GM18511 (cell line): Measurements from ENCODE around the gene HOXB1.
A peak's percentile ranks its signal among the peaks of the same experiment; 100 is the strongest.
"Not testable (repeated sequence)": the region's sequence is repeated elsewhere in the genome, so short reads cannot be mapped to it uniquely, and the experiment has no call there.

ENCODE experiments used
- ATAC-seq: cut with Tn5 transposase; IDR thresholded peaks from one replicate; pipeline ENCODE4 v1.9.1; 2021; ENCODE audit warnings: mild to moderate bottlenecking, moderate library complexity; ENCODE audit not compliant: unreplicated experiment

HOXB1 gene

DNA sequence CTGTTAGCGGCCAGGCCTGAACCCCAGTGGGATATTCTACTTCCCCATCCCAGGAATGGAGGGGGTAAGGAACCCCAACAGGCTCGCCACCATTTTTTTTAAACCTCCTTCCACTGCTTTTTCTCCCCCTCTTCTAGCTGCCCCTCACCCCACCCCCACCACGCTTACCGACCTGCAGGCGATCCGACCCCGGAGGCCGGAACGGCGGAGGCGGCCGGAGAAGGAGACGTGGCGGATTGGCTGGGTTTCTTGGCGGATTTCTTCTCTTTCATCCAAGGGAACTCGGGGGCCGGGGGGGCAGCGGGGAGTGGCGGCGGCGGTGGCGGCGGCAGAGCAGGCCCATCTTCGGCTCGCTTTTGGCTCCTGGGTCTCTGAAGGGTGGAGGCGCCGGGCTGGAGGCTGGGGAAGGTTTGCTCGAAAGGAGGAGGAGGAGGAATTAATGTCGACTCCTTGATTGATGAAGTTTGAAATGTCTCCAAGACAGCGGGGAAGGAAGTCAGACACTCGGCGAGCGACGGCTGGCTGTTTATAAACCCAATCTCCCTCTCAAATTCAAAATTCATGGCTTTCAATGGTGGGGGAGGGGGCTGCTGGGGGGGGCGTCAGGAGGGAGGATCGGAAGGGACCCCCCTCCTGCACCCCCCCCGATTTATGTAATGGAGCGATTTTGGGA is 13.7 kb upstream of the HOXB1 start:
- no peak for ATAC-seq

DNA sequence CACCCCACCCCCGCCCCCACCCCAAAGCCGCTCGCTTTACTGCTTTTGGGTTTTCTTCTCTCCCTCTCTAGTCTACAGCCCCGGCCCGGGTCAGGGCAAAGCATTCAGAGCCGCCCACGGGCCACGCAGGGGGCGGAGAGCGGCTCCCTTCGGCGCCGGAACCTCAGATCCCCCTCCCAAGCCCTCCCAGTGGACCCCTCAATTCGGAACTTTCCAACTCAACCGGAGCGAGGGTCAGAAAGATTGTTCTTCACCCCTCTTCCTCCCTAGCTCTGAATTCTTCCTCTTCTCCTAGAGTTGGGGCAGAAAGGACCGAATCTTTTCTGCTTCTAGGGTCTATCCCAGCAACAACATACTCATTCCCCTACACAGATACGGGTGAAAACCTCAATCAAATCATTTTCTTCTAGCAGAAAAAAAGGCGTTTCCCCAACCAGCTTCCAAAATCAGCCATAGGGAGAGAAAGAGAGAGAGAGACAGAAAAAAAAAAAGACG is 13.1 kb upstream of the HOXB1 start:
- ATAC-seq: no peak

DNA sequence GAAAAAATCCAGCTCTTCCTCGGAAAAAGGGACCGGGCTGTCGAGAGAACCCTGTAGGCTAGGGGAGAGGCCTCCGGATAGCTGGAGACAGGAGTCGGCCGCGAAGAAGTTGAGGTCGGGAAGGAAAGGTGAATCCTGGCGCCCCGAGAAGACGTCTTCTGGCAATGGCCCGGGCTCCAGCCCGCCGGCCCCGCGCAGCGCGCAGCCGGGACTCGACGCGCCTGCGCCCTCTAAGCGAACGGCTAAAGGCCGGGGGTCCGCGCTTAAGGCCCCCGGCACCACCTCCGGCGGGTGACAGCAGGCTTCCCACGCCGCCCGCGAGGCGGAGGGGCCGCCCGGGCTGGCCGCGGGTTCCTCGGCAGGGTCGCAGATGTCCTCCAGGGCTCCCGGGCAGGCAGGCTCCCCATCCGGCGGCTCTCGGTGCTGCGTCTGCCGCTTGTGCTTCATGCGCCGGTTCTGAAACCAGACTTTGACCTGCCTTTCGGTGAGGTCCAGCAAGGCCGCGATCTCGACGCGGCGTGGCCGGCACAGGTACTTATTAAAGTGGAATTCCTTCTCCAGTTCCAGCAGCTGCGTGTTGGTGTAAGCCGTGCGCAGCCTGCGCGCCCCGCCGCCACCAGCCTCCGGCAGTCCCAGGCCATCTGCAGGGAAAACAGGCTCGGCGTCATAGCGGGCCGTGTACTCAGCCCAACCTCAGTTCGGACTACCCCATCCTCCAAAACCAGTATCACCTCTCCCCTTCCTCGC is 12.5 kb upstream of the HOXB1 start:
- ATAC-seq: peak; percentile 52

DNA sequence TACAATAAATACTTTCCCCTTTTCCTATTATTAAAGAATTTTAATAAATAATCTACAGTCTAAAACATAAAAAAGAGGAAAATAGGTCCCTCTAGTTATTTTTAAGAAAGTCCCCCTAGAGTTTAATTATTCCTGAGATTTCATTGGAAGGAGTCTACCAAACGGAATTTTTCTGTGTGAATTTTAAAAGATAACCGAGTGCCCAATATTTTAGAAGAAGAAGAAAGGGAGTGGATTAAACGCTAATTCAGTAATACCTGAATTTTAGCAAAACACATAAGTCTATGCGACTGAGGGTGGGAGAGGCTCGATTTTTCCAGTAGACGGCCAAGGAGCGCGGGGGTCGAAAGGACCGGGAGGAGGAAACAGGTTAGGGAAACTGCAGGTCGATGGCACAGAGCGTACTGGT is 11.9 kb upstream of the HOXB1 start:
- peak; percentile 13 for ATAC-seq

DNA sequence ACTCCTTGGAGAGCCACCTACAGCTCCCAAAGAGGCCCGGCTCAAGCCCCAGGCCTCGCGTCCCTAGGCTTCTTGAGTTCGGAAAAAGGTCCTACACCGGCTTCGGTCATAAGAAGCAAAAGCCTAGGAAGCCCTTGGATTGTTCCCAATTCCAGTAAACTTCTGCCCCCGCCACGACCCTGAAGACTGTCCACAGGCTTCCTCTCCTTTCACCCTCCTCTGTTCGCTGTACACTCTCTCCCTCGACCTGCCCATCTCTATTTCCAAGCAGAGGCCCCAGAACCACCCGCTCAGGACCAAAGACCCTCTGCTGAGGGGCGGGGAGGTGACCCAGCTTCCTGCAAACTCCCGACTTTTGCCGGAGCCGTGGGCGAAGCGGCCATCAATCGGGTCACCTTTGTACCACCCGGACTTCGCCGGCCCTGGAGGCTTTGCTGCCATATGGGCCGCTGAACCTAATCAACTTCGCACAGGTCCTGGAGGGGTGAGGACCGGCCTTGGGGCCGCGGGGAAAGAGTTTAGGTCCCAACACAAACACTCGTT is 11.4 kb upstream of the HOXB1 start:
- no peak for ATAC-seq

DNA sequence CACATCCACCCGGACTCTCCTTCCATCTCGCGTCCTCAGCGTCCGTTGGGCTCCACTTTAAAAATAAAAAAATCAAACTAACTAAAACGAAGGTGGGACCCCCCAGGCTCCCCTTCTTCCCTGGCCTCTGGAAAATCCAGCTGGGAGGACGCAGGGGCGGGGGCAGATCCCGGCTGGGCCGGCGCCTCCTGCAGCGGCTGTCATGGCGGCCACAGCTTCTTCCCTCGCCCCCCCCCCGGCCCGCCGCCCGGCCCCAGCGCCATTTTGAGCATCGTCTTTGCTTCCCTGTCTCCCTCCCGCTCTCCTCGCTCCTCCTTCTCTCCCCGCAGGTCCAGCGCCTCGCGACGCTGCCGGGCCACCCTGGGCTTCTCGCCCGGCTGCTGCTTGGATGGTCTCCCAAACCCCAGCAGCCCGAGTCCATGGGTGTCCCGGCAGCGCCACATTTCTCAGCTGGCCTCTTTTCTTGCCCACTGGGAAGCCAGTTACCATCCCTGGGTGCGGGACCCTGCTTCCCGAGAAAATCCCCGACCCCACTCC is 10.8 kb upstream of the HOXB1 start:
- no peak for ATAC-seq

DNA sequence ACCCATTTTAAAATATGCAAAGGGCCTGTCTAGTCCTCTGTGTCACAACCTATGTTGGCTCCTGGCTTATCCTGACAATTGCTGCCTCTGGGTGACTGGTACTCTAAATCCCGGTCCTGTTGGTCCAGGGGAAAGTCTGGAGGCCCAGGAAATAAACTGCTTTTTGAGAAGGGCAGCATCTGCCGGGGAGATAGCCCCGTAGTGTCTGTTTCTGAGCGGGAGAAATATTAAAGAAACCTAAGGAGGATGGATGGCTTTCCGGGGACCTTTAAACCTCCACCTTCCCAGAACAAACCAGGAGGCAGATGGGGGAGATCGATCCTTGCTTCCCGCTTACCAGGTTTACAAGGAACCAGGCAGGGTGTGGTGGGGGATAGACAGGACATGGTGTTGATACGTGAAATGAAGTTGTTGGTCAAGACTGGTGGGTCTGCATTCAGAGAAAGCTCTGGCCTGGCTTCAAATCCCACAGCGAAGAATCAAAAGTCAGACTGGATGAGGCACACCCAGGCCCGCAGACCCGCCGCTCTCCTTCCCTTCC is 10.3 kb upstream of the HOXB1 start:
- ATAC-seq: no peak

DNA sequence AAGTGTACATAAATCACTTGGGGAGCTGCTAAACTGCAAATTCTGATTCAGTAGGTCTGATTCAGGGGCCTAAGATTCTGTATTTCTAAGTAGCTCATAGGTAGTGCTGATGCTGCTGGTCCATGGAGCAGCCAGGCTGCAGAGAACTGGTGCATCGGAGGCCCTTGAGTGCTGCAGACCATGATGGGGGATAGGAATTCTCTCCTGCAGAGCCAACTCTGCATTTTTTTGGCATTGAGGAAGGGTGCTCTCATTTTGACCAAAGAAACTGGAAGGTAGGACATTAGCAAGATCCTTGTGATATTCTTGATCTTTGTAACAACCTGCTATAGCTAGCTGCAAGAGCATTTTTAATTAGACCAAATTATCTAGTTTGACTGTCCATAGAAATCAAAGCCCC is 9.4 kb upstream of the HOXB1 start:
- no peak for ATAC-seq

DNA sequence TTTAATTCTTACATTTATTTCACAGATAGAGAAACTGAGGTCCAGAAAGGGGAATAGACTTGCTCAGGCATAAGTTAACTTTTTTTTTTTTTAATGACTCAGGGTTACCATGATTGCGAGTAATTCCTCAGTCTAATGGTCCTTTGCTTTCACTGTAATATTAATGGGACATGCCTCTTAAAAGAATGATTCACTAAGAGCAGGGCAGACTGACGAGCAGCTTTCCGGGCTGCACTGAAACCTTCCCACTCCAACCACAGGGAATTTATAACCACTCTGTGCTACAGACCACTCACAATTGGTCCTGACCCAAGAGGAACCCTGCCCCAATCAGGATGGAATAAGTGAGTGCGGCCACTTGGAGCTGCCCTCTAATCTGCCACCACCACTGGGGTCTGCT is 8.4 kb upstream of the HOXB1 start:
- no peak for ATAC-seq

DNA sequence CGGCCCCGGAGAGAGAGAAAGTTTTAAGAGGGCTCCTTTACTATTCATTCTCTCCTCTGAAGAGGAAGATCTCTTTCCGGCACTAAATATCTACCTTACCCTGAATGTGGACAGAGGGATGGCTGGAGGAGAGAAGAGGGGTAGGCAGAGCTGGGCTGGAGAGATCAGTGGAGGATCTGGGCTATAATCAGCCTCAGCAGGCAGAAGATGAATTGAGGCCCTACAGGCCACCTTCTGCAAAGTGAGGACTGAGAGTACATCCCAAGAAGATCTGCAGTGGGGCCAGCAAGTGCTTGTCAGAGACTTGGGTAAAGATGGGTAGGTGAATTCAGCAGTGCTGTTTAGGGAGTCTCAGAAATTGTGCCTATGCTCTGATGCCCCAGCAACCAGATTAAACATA is 6.5 kb upstream of the HOXB1 start:
- no peak for ATAC-seq

DNA sequence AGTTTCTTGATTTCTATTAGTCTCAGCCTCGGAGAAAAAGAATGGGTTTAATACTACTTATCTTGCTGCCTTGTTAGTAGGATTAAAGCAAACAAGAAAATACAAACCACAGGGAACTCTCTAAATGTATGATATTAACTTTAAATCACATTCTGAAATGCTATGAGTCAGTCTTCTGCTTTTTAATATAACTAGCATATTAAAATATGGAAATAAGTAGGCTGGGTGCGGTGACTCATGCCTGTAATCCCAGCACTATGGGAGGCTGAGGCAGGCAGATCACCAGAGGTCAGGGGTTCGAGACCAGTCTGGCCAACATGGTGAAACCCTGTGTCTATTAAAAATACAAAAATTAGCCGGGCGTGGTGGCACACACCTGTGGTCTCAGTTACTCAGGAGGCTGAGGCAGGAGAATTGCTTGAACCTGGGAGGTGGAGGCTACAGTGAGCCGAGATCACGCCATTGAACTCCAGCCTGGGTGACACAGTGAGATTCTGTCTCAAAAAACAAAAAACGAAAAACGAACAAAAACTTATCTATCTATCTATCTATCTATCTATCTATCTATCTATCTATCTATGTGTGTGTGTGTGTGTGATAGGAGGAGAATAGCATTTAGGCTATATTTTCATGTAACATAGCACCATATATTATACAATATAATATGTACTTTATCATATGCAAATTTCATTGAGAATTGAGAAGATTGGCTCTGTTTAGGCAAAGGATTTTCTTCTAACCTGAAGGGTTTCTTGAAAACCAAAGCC is 5.2 kb upstream of the HOXB1 start:
- not testable (repeated sequence) for ATAC-seq

DNA sequence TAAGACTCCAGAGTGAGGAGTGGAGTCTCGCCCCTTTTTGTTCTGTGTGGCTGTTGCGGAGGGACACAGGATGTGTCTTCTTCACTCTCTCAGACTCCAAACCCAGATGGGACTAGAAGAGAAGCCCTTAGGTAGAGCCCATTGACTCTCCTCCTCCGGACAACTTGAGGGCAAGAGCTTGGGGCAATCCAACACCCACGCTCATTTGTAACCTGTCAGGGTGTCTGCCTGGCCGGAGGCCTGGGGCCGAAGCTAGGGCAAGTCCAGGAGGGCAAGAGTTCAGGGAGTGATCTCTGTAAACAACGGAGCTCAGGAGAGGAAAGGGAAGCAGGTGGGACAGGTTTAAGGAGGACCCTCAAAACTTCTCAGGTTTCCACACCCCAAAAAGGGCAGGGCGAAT is 1.4 kb upstream of the HOXB1 start:
- no peak for ATAC-seq

DNA sequence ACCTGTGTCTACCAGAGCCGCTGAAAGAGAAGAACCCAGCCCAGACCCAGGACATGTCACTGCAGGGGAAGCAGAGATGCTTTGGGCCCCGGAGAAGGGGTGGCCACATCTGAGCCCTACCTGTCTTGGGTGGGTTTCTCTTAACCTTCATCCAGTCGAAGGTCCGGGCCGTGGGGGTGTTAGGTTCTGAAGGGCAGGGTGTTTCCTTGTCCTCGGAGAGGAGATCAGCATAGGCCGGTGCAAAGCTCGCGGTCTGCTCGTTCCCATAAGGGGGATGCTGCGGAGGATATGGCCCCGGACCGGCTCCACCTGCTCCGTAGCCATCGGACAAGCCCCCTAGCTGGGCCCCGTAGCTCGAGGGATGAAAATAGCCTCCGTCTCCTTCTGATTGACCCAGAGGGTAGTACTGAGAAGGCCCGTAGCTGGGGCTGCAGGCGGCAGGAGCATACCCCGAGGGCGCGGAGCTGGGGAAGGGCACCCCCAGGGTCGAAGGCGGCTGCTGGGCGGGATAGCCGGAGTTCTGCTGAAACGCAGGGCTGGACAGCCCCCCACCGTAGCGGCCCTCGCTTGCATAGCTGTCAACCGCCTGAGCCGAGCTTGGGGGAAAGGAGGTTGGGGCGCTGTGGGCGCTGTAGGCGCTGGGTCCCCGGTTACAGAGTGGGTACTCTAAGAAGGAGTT is 464 bp downstream of the HOXB1 start:
- ATAC-seq: no peak

DNA sequence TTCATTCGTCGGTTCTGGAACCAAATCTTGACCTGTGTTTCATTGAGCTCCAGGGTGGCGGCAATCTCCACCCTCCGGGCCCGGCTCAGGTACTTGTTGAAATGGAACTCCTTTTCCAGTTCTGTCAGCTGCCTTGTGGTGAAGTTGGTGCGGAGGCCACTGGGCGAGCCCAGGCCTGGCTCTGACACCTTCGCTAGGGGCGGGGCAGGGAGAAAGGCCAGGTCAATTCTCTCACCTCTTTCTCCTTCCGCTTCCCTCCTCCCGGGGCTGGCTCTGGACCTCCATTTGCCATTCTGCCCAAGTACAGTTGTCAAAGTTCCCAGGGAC is 1.2 kb downstream of the HOXB1 start:
- no peak for ATAC-seq

DNA sequence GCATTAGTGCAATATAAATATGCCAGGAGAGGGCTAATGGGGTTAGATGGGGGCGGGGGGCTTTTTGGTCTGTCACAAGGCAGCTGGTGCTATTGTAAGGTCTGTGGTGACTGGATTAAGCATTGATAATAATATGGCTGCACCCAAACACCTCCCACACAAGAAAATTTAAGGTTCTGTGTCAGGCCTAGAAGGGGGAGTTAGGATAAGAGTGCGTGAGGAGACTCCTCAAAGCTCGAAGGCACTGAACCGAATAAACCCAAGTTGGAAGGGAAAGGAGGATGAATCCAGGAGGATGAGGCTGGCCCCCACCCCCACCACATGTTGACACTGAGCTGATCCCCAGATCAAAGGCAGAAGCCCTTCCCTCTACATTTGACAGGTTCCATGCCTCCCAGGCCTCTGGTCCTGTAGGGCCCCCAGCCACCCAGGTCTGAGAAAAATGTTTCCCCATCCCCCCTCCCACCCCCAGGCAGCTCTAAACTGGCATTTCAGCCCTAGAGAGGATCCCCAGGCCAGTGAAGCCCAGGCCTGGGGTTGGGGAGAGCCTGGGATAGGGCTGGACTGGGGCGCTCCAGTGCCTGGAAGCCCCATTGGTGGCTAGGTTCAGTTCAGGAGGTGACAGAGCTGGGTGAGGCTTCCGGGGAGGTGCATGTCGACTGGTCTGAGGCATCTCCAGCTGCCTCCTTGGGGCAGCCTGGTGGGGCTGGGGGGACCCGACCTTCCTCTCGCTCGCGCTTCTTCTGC is 1.7 kb downstream of the HOXB1 start:
- ATAC-seq: no peak

DNA sequence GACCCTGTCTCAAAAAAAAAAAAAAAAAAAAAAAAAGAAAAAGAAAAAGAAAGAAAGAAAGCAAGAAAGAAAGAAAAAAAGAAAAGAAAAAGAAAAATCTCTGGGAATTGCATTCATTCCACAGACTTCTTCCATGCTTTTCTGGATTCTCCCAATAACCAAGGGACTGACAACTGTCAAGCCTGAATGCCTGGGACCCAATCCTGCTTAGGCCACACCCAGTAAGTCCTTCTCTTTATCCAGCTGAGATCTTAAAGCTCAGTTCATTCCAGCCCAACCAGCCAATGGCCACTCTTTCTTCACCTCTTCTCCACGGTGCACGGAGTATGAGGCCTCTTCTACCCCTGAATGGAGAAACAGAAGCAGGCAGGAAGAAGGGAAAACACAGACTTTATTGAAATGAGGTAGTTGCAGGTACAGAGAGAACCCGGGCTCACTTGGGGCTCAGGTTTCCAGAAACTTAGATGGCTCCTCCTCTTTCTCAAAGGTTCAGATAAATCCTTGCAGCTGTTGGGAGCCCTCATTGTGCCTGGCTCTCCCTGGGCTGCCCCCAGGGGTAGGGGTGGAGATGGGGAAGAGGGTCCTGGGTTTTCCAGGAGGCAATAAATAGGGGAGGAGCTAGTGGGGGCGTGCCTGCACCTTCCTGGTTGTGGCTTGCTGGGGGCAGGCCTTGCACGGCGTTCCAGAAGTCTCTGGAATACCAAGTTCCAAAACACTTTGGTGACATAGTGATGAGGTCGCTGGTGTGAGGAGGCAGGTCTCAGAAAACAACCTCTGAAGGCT is 2.5 kb downstream of the HOXB1 start:
- no peak for ATAC-seq

DNA sequence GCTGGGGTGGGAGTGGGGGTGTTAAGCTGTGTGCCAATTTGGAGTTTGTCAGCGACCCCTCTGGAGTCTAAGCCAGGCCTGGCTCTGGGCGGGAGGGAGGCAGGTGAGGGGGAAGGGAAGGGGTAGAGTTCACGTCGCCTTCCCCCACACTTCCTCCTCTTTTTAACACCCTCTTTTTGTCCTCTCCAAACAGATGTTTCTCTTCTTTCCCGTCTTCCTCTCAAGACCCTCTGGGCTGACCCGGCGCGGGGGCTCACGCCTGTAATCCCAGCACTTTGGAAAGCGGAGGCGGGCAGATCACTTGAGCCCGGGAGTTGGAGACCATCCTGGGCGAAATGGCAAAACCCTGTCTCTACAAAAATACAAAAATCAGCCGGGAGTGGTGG is 3.3 kb downstream of the HOXB1 start:
- ATAC-seq: no peak

DNA sequence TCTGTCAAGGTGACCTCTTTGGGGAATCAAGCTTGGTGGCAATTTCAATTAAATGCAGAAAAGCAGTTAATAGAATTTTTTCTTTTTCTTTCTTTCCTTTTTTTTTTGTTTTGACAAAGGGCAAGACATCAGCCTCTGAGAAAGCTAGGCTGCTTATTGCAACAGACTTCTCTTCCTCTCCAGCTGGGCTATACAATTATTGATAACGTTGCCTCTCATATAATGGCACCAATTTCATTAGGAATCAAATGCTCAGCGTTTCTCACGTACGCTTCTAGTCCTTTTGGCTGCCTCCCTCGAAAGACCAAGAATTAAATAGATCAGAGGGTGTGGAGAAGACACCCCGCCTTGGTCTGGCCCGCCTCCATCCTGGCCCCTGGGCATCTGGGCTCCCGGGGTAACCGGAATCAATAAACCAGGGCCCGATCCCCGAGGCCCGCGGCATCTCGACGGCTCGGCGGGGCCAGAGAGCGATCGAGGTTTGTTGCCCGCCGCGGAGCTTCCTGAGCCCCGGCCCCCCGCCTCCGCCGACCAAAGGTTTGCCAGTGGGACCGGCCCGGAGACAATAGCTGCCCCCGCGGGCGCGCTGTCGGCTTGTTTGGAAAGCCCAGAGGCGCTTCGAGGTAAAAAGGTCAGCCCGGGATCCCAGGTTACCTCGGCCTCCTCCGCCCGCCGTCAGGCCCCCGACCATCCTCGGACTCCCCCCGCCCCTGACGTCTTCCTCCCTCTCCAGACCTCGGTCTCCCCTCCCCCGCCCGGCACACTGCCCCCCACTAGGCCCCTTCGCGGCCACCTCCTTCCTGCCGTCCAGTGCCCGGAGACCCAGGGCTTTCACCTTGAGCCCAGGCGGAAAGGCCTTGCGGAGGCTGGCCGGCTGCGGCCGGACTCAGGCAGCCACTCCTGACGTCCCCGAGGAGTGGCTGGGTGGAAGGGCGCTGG is 3.9 kb downstream of the HOXB1 start:
- no peak for ATAC-seq
